ENCODE measurements around the gene ZBTB7C.

The ZBTB7C gene

GRCh38 chr18:47979611-47980200 lies 429.5 kb downstream of the ZBTB7C start:
- DNase-seq (ENCODE audit: extremely low spot score) = no peak
- ChIA-PET POLR2A (no interaction called here), CTCF (no interaction called here)
- TF ChIP-seq ARNT (IDR thresholded peaks at IDR 0.05) (no peak), NFRKB (IDR thresholded peaks at IDR 0.05) (no peak), ELF4 (IDR thresholded peaks at IDR 0.05) (no peak), LEF1 (IDR thresholded peaks at IDR 0.05; ENCODE audit: borderline replicate concordance) (no peak), HDGF (IDR thresholded peaks at IDR 0.05; ENCODE audit: borderline replicate concordance) (no peak), BHLHE40 (IDR thresholded peaks at IDR 0.05; ENCODE audit: borderline replicate concordance) (no peak), FOXA1 (IDR thresholded peaks at IDR 0.05) (no peak), SP1 (IDR thresholded peaks at IDR 0.05) (no peak), TARDBP (IDR thresholded peaks at IDR 0.05) (no peak), L3MBTL2 (conservative IDR thresholded peaks at IDR 0.05) (no peak), FOXK2 (IDR thresholded peaks at IDR 0.05) (no peak), SUZ12 (IDR thresholded peaks at IDR 0.05) (no peak), CTBP1 (IDR thresholded peaks at IDR 0.05; ENCODE audit: borderline replicate concordance) (no peak), FOXM1 (IDR thresholded peaks at IDR 0.05; ENCODE audit: borderline replicate concordance) (no peak), ZNF384 (IDR thresholded peaks at IDR 0.05) (no peak)
- TF ChIP-seq, protein P1, sequence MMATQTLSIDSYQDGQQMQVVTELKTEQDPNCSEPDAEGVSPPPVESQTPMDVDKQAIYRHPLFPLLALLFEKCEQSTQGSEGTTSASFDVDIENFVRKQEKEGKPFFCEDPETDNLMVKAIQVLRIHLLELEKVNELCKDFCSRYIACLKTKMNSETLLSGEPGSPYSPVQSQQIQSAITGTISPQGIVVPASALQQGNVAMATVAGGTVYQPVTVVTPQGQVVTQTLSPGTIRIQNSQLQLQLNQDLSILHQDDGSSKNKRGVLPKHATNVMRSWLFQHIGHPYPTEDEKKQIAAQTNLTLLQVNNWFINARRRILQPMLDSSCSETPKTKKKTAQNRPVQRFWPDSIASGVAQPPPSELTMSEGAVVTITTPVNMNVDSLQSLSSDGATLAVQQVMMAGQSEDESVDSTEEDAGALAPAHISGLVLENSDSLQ (IDR thresholded peaks at IDR 0.05) = no peak

DNA sequence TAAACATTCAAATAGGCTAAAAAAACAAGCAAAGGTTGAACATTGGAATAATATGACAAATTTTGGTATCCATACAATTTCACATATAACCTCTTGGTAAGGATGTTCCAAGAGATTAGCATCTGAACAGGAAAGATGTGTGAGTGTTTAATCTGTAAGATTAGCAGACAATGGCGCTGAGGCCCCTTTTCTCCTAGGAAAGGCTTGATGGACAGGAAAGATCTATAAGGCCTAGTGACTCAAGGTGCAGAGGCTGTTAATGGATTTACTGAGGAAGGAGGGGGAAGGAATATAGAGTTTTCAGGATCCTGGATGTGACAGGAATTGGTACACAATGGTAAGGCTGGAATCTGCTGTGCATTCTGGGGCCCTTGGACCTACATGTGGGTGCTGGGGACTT lies 430.6 kb downstream of the ZBTB7C start:
- POLR2A ChIA-PET = no interaction called here

GRCh38 chr18:47978141-47978540 lies 431.0 kb downstream of the ZBTB7C start:
- ChIA-PET POLR2A (no interaction called here), CTCF (no interaction called here)
- DNase-seq (ENCODE audit: extremely low spot score) = no peak
- no peak for TF ChIP-seq NFRKB (IDR thresholded peaks at IDR 0.05)
- TF ChIP-seq ZNF384 (IDR thresholded peaks at IDR 0.05) = no peak
- TF ChIP-seq ARNT (IDR thresholded peaks at IDR 0.05) = no peak
- TF ChIP-seq TARDBP (IDR thresholded peaks at IDR 0.05) = no peak
- no peak for TF ChIP-seq L3MBTL2 (conservative IDR thresholded peaks at IDR 0.05)
- TF ChIP-seq FOXM1 (IDR thresholded peaks at IDR 0.05; ENCODE audit: borderline replicate concordance) = no peak
- TF ChIP-seq HDGF (IDR thresholded peaks at IDR 0.05; ENCODE audit: borderline replicate concordance) = no peak

More for the DNA sequence above, 430.6 kb downstream of the ZBTB7C start:
- DNase-seq (ENCODE audit: extremely low spot score) = no peak
- CTCF ChIA-PET = no interaction called here
- TF ChIP-seq LEF1 (IDR thresholded peaks at IDR 0.05; ENCODE audit: borderline replicate concordance) (no peak), FOXM1 (IDR thresholded peaks at IDR 0.05; ENCODE audit: borderline replicate concordance) (no peak), FOXK2 (IDR thresholded peaks at IDR 0.05) (no peak), L3MBTL2 (conservative IDR thresholded peaks at IDR 0.05) (no peak), SP1 (IDR thresholded peaks at IDR 0.05) (no peak), NFRKB (IDR thresholded peaks at IDR 0.05) (no peak), HDGF (IDR thresholded peaks at IDR 0.05; ENCODE audit: borderline replicate concordance) (no peak)
